Endothelial cell of umbilical vein (primary cell): Measurements from ENCODE around the gene FAM120B. TPM values are rescaled to one million over a fixed set of nuclear protein-coding genes. Genes with fewer than 3 reads are reported as not detected.

Source experiments
- BruUV-seq: library from RNA; stranded (reverse); fragments of 400-500 nt; replicated peaks from 2 replicates; lab custom pipeline; 2021; lab: Mats Ljungman, UMichigan
- CTCF ChIA-PET: fragments of 300-600, 350-600 bp; sonication (Branson Sonifier 250); formaldehyde crosslinking; loops from one replicate; lab custom pipeline; 2021; ENCODE audit warnings: antibody characterized with exemption, inconsistent platforms; lab: Charles Lee
- POLR2A ChIA-PET: fragments of 300-600, 350-600 bp; sonication (Branson Sonifier 250); formaldehyde crosslinking; loops from one replicate; lab custom pipeline; 2021; ENCODE audit warnings: antibody characterized with exemption, inconsistent platforms; lab: Charles Lee
- DNase-seq: peaks from one replicate; pipeline ENCODE4 v3.0.0-alpha.2; 2011; ENCODE audit warnings: low read depth, low spot score
- FAIRE-seq: peaks from 2 replicates; lab custom pipeline; 2011; peaks lifted over from hg19 to GRCh38; lab: Jason Lieb, UNC
- H2AFZ ChIP-seq: 2 replicates; pipeline ENCODE4 v1.6.0; 2012; ENCODE audit warnings: low read depth, low read length, control low read depth, inconsistent platforms
- H3K27ac ChIP-seq: 2 replicates; pipeline ENCODE4 v1.5.1; 2011; ENCODE audit warnings: low read depth, mild to moderate bottlenecking, control low read depth, low read length, moderate library complexity; ENCODE audit not compliant: insufficient read depth
- H3K27me3 ChIP-seq, 2 experiments: 2 replicates each; pipeline versions ENCODE4 v1.6.0 to v1.6.1; 2011; ENCODE audit warnings: low read length in 2 of 2, mixed read lengths in 1 of 2; ENCODE audit not compliant: control insufficient read depth in 2 of 2, insufficient read depth in 2 of 2
- H3K36me3 ChIP-seq, 2 experiments: 2 replicates in 1 of 2; 3 replicates in 1 of 2; pipeline ENCODE4 v1.5.1; 2011; ENCODE audit warnings: low read length in 2 of 2, mild to moderate bottlenecking in 1 of 2, moderate library complexity in 1 of 2; ENCODE audit not compliant: control insufficient read depth in 2 of 2, insufficient read depth in 2 of 2; ENCODE audit errors: extremely low read depth in 1 of 2
- H3K4me1 ChIP-seq: 3 replicates; pipeline ENCODE4 v1.5.1; 2011; ENCODE audit warnings: mild to moderate bottlenecking, low read length; ENCODE audit not compliant: control insufficient read depth, insufficient read depth; ENCODE audit errors: extremely low read depth
- H3K4me2 ChIP-seq: 2 replicates; pipeline ENCODE4 v1.6.1; 2011; ENCODE audit warnings: low read length, control low read depth, mixed read lengths; ENCODE audit not compliant: insufficient read depth
- H3K4me3 ChIP-seq, 3 experiments: fragments of 200-600 bp in 1 of 3; sonication (generic), shearing (Covaris generic) in 1 of 3; replicated peaks in 1 of 3; 2 replicates each; pipeline ENCODE4 v1.5.1; 2011 to 2016; ENCODE audit warnings: control low read depth in 3 of 3, low read length in 3 of 3, mild to moderate bottlenecking in 2 of 3, inconsistent platforms in 1 of 3, low read depth in 1 of 3, moderate library complexity in 1 of 3; ENCODE audit not compliant: insufficient read depth in 1 of 3
- H3K79me2 ChIP-seq: 2 replicates; pipeline ENCODE4 v1.6.0; 2012; ENCODE audit warnings: low read length, inconsistent platforms; ENCODE audit not compliant: control insufficient read depth, insufficient read depth
- H3K9ac ChIP-seq: replicated peaks from 2 replicates; pipeline ENCODE3; 2011; ENCODE audit warnings: low read length, control low read depth; ENCODE audit not compliant: insufficient read depth; ENCODE audit errors: extremely low read depth
- H3K9me1 ChIP-seq: replicated peaks from 3 replicates; pipeline ENCODE4 v1.6.0; 2011; ENCODE audit warnings: mild to moderate bottlenecking, low read length; ENCODE audit not compliant: control insufficient read depth, insufficient read depth; ENCODE audit errors: extremely low read depth
- H3K9me3 ChIP-seq: replicated peaks from 2 replicates; pipeline ENCODE4 v1.5.1; 2012; ENCODE audit warnings: low read length, inconsistent platforms; ENCODE audit not compliant: control insufficient read depth, insufficient read depth
- H4K20me1 ChIP-seq: replicated peaks from 2 replicates; pipeline ENCODE3; 2011; ENCODE audit warnings: mild to moderate bottlenecking, low read length; ENCODE audit not compliant: control insufficient read depth, insufficient read depth; ENCODE audit errors: extremely low read depth
- CTCF ChIP-seq, 2 donors: IDR thresholded peaks; 1 replicate in 1 of 2; 2 replicates in 1 of 2; pipeline ENCODE4 v1.5.1; 2011; ENCODE audit warnings: low read length in 2 of 2, mild to moderate bottlenecking in 2 of 2, moderate library complexity in 2 of 2, control low read depth in 1 of 2, inconsistent platforms in 1 of 2, low read depth in 1 of 2; ENCODE audit not compliant: insufficient read depth in 1 of 2; ENCODE audit errors: extremely low read depth in 1 of 2
- EZH2 ChIP-seq: IDR thresholded peaks from 2 replicates; pipeline ENCODE4 v1.6.1; 2012; ENCODE audit warnings: borderline replicate concordance, low read depth, mild to moderate bottlenecking, moderate library complexity, low read length, inconsistent platforms; ENCODE audit not compliant: severe bottlenecking
- FOS ChIP-seq: IDR thresholded peaks from 2 replicates; pipeline ENCODE4 v1.6.1; 2011; ENCODE audit warnings: mild to moderate bottlenecking, low read length, moderate library complexity, borderline replicate concordance; ENCODE audit not compliant: insufficient read depth
- GATA2 ChIP-seq: IDR thresholded peaks from 2 replicates; pipeline ENCODE4 v1.7.0; 2011; ENCODE audit warnings: low read depth, mild to moderate bottlenecking, moderate library complexity, mixed read lengths, low read length; ENCODE audit not compliant: insufficient read length, insufficient read depth
- JUN ChIP-seq: IDR thresholded peaks from 2 replicates; pipeline ENCODE4 v1.6.1; 2011; ENCODE audit warnings: borderline replicate concordance, low read depth; ENCODE audit not compliant: insufficient read length, insufficient read depth
- MAX ChIP-seq: IDR thresholded peaks from 2 replicates; pipeline ENCODE4 v1.6.1; 2011; ENCODE audit not compliant: insufficient read depth, insufficient read length
- MYC ChIP-seq: IDR thresholded peaks from one replicate; pipeline ENCODE4 v1.6.1; 2011; ENCODE audit warnings: mild to moderate bottlenecking, low read depth, low read length
- POLR2A ChIP-seq: IDR thresholded peaks from 2 replicates; pipeline ENCODE4 v1.6.1; 2012; ENCODE audit warnings: low read depth, mild to moderate bottlenecking, control low read depth, low read length
- POLR2AphosphoS5 ChIP-seq: IDR thresholded peaks from 2 replicates; pipeline ENCODE4 v1.6.1; 2012; ENCODE audit warnings: low read depth, mild to moderate bottlenecking, control low read depth, low read length, moderate library complexity; ENCODE audit not compliant: insufficient read depth
- dilution Hi-C: fragments of 300-500 bp; cut with MboI; formaldehyde crosslinking; loops from one replicate; pipeline ENCODE4 v1.15.0; 2019; ENCODE audit warnings: low sequenced_read_pairs; ENCODE audit not compliant: extremely low pct_ligation_motif_present
- intact Hi-C: fragments of 100-400 bp; cut with micrococcal nuclease; formaldehyde crosslinking; loops from one replicate; pipeline ENCODE4 v1.10.0; 2022
- polyA plus RNA-seq, 4 experiments: library from polyadenylated mRNA; depleted of rRNA in 3 of 4; stranded (reverse) in 3 of 4; unstranded in 1 of 4; fragments of >200 nt; gene quantifications; 2 replicates each; pipeline versions ENCODE4 v1.2.1 to v1.2.3, GENCODE V29; 2011 to 2012; ENCODE audit warnings: missing spikeins in 1 of 4
- total RNA-seq: library from RNA; stranded (reverse); gene quantifications from 2 replicates; pipeline ENCODE4 v1.2.3, GENCODE V29; 2021

FAM120B gene
- total and polyA plus RNA-seq, 2 donors (not counting 3 experiments of a cell fraction or from before 2014, with no cell fraction given) = 10.8 to 28.2 TPM

GRCh38 chr6:170443151-170443662, 136.6 kb downstream of the FAM120B start:
- Histone ChIP-seq H3K27ac (no peak overlapping the region), H4K20me1 (no peaks in the 10 kb centered on the region), H3K4me1 (peaks cover under 1% of the 10 kb centered on the region), H3K9me3 (no peaks in the 10 kb centered on the region), H3K4me2 (no peak overlapping the region), H3K79me2 (no peaks in the 10 kb centered on the region), H3K9me1 (no peaks in the 10 kb centered on the region), H3K27me3 (no peaks in the 10 kb centered on the region), H3K4me3 (no peak overlapping the region), H3K9ac (no peak overlapping the region), H3K36me3 (no peaks in the 10 kb centered on the region), H2AFZ (no peak overlapping the region)
- dilution Hi-C loops (no loop called here), intact Hi-C loops (no loop called here)
- ChIA-PET POLR2A (no interaction called here), CTCF (no interaction called here)
- TF ChIP-seq JUN (no peak), CTCF (IDR thresholded peaks at IDR 0.05; ENCODE audit: extremely low read depth in 1 of 2, insufficient read depth in 1 of 2, low read depth in 1 of 2, low read length in 2 of 2) (peak in 1 of 2 donors; percentile 19)
- DNase-seq = no peak
- no peak for FAIRE-seq
- no TSS peak for BruUV-seq

DNA sequence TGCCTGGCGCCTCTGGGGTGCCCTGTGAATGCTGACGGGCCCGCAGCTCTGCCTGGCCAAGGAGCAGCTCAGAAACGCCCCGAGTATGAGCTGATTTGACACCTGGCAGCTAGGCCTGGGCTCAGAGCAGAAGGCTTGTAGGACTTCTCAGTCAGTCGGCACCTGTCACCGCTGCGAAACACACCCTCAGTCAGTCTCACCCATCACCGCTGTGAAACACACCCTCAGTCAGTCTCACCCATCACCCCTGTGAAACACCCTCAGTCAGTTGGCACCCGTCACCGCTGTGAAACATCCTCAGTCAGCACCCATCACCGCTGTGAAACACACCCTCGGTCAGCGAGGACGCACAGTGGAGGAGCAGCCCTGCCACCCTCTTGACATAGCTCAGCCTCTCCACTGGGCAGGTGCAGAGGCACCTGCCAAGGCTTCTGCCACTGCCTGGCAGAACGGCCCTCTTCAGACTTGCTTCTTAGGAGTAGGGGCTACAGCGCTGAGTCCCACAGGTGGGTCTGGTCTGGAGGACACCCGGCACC, 137.6 kb downstream of the FAM120B start:
- no peak overlapping the region for H3K4me3 ChIP-seq
- dilution Hi-C loops = no loop called here
- TF ChIP-seq EZH2 (no peak), POLR2A (no peak), CTCF (IDR thresholded peaks at IDR 0.05; ENCODE audit: extremely low read depth in 1 of 2, insufficient read depth in 1 of 2, low read depth in 1 of 2, low read length in 2 of 2) (no peak), POLR2AphosphoS5 (no peak), MAX (no peak), GATA2 (no peak), JUN (no peak), FOS (no peak), MYC (no peak)
- no peaks in the 10 kb centered on the region for H3K79me2 ChIP-seq
- FAIRE-seq (no peak), DNase-seq (no peak)
- H3K9me3 ChIP-seq = no peaks in the 10 kb centered on the region
- no peak overlapping the region for H3K9ac ChIP-seq
- no peak overlapping the region for H3K4me2 ChIP-seq
- no TSS peak for BruUV-seq
- POLR2A ChIA-PET = no interaction called here
- H3K27me3 ChIP-seq = no peaks in the 10 kb centered on the region
- no peak overlapping the region for H3K27ac ChIP-seq
- no peaks in the 10 kb centered on the region for H4K20me1 ChIP-seq
- H3K9me1 ChIP-seq = no peaks in the 10 kb centered on the region
- H2AFZ ChIP-seq = no peak overlapping the region
- H3K36me3 ChIP-seq = no peaks in the 10 kb centered on the region
- intact Hi-C loops = no loop called here
- CTCF ChIA-PET = interaction anchor here (0.8 kb wide), 1 partner anchor 24 kb away, joined by 3 read pairs; no protein-coding TSS in a partner anchor
- H3K4me1 ChIP-seq = no peaks in the 10 kb centered on the region
